OCI-LY7 (cell line): ENCODE measurements around the gene NXN. TPM values are rescaled to one million over a fixed set of nuclear protein-coding genes. Genes with fewer than 3 reads are reported as not detected.

Experiments used
- BruUV-seq: library from RNA; stranded (reverse); fragments of 400-500 nt; replicated peaks from 2 replicates; lab custom pipeline; 2021; lab: Mats Ljungman, UMichigan
- CTCF ChIA-PET: fragments of 300-600 bp; sonication (Branson Sonifier 250); formaldehyde crosslinking; loops from one replicate; lab custom pipeline; 2022; ENCODE audit warnings: antibody characterized with exemption; ENCODE audit not compliant: unreplicated experiment; lab: Charles Lee
- POLR2A ChIA-PET: fragments of 300-600 bp; sonication (Branson Sonifier 250); formaldehyde crosslinking; loops from one replicate; lab custom pipeline; 2022; ENCODE audit warnings: antibody characterized with exemption; lab: Charles Lee
- DNase-seq: peaks from one replicate; pipeline ENCODE4 v3.0.0-alpha.2; 2015; ENCODE audit warnings: low spot score
- H2AFZ ChIP-seq: fragments of 200-600 bp; sonication (generic), shearing (Covaris generic); 2 replicates; pipeline ENCODE4 v1.6.1; 2014; ENCODE audit warnings: mild to moderate bottlenecking, antibody characterized with exemption, low read length, moderate library complexity
- H3K27ac ChIP-seq: fragments of 200-600 bp; sonication (generic); 2 replicates; pipeline ENCODE4 v1.5.1; 2014; ENCODE audit warnings: mixed run types, low read depth, mild to moderate bottlenecking, moderate library complexity, low read length, inconsistent platforms; ENCODE audit not compliant: poor library complexity, severe bottlenecking
- H3K36me3 ChIP-seq: fragments of 200-600 bp; sonication (generic); 2 replicates; pipeline ENCODE4 v1.6.1; 2014; ENCODE audit warnings: mild to moderate bottlenecking, antibody characterized with exemption, low read length, moderate library complexity, mixed read lengths; ENCODE audit not compliant: insufficient read depth
- H3K4me1 ChIP-seq: fragments of 200-600 bp; sonication (generic); 2 replicates; pipeline ENCODE4 v1.5.1; 2014; ENCODE audit warnings: mild to moderate bottlenecking, low read length; ENCODE audit not compliant: insufficient read depth, poor library complexity, severe bottlenecking
- H3K4me2 ChIP-seq: fragments of 200-600 bp; sonication (generic); 2 replicates; pipeline ENCODE4 v1.6.1; 2014; ENCODE audit warnings: mild to moderate bottlenecking, low read length
- H3K4me3 ChIP-seq: fragments of 200-600 bp; sonication (generic); 2 replicates; pipeline ENCODE4 v1.5.1; 2014; ENCODE audit warnings: mild to moderate bottlenecking, low read depth, low read length; ENCODE audit not compliant: poor library complexity, severe bottlenecking
- H3K79me2 ChIP-seq: fragments of 200-600 bp; sonication (generic); 2 replicates; pipeline ENCODE4 v1.6.1; 2016; ENCODE audit warnings: low read depth, mild to moderate bottlenecking, low read length, moderate library complexity, mixed read lengths; ENCODE audit not compliant: insufficient read depth
- H3K9me2 ChIP-seq: fragments of 200-600 bp; sonication (generic); 2 replicates; pipeline ENCODE4 v1.6.1; 2016; ENCODE audit warnings: mild to moderate bottlenecking, low read length, mixed read lengths; ENCODE audit not compliant: insufficient read depth
- H3K9me3 ChIP-seq: fragments of 200-600 bp; sonication (generic); 2 replicates; pipeline ENCODE4 v1.6.1; 2014; ENCODE audit warnings: mild to moderate bottlenecking, mixed run types, low read length, mixed read lengths
- H4K20me1 ChIP-seq: fragments of 200-600 bp; sonication (generic); 2 replicates; pipeline ENCODE4 v1.6.1; 2014; ENCODE audit warnings: mild to moderate bottlenecking, antibody characterized with exemption, low read length, moderate library complexity, mixed read lengths; ENCODE audit not compliant: insufficient read depth
- CTCF ChIP-seq: fragments of 200-600 bp; sonication (generic); conservative IDR thresholded peaks from 2 replicates; pipeline ENCODE4 v1.5.1; 2014; ENCODE audit warnings: mild to moderate bottlenecking, antibody characterized with exemption, low read length, moderate library complexity, mixed read lengths
- EZH2phosphoT487 ChIP-seq: fragments of 200-600 bp; sonication (generic); IDR thresholded peaks from 2 replicates; pipeline ENCODE4 v1.6.1; 2018; ENCODE audit warnings: low read depth, borderline replicate concordance, mild to moderate bottlenecking, mixed run types, antibody characterized with exemption, low read length, moderate library complexity, mixed read lengths
- intact Hi-C: fragments of 100-400 bp; cut with micrococcal nuclease; formaldehyde crosslinking; loops from one replicate; pipeline ENCODE4 v1.10.0; 2022; ENCODE audit not compliant: unreplicated experiment
- total RNA-seq, 2 experiments: library from RNA; depleted of rRNA in 1 of 2; stranded (reverse); fragments of >200 nt in 1 of 2; shearing (Covaris generic) in 1 of 2; gene quantifications; 2 replicates each; pipeline ENCODE4 v1.2.3, GENCODE V29; 2014 to 2022

Gene NXN
- total RNA-seq, 2 experiments from 2014 or later, result 1.3 to 2.8 TPM

GRCh38 chr17:1010086-1010450, 30.5 kb upstream of the NXN start:
- H3K79me2 ChIP-seq, result no peaks in the 10 kb centered on the region
- H3K4me2 ChIP-seq, result no peak overlapping the region
- no peak overlapping the region for H3K27ac ChIP-seq
- BruUV-seq, result no TSS peak
- ChIA-PET POLR2A (no interaction called here), CTCF (no interaction called here)
- peaks cover 69% of the 10 kb centered on the region for H3K36me3 ChIP-seq
- H3K4me3 ChIP-seq, result no peak overlapping the region
- H3K9me3 ChIP-seq, result no peaks in the 10 kb centered on the region
- H3K4me1 ChIP-seq, result no peaks in the 10 kb centered on the region
- intact Hi-C loops, result no loop called here
- no peak for DNase-seq
- H4K20me1 ChIP-seq, result no peaks in the 10 kb centered on the region
- TF ChIP-seq EZH2phosphoT487 (no peak), CTCF (no peak)
- no peak overlapping the region for H2AFZ ChIP-seq
- H3K9me2 ChIP-seq, result no peaks in the 10 kb centered on the region

- ChIA-PET POLR2A (no interaction called here), CTCF (no interaction called here)
- intact Hi-C loops, result no loop called here
- Histone ChIP-seq H3K27ac (no peak overlapping the region), H4K20me1 (no peaks in the 10 kb centered on the region), H3K4me1 (no peaks in the 10 kb centered on the region), H3K36me3 (peaks cover 75% of the 10 kb centered on the region), H3K4me3 (no peak overlapping the region), H2AFZ (no peak overlapping the region), H3K9me3 (no peaks in the 10 kb centered on the region), H3K79me2 (no peaks in the 10 kb centered on the region), H3K9me2 (no peaks in the 10 kb centered on the region), H3K4me2 (no peak overlapping the region)
- BruUV-seq, result no TSS peak
- DNase-seq, result no peak
- TF ChIP-seq EZH2phosphoT487, result no peak
- no peak for TF ChIP-seq CTCF
These were observed 29.9 kb upstream of the NXN start for GRCh38 chr17:1009229-1010085.
